ENCODE measurements around the gene CST7.

The CST7 gene

GRCh38 chr20:24964506-24964840 is 15.4 kb downstream of the CST7 start:
- H3K9me3 ChIP-seq, result no peaks in the 10 kb centered on the region
- H3K27ac ChIP-seq, result no peak overlapping the region
- no peak overlapping the region for H3K4me3 ChIP-seq
- no peaks in the 10 kb centered on the region for H3K27me3 ChIP-seq
- no peak for DNase-seq
- peaks cover 58 to 100% (median 94%) of the 10 kb centered on the region in 3 donors for H3K36me3 ChIP-seq
- no peak for TF ChIP-seq CTCF (IDR thresholded peaks at IDR 0.05)
- intact Hi-C loops (cut with DNase I; ENCODE audit: low total_unique reads), result no loop called here
- H3K4me1 ChIP-seq, result no peaks in the 10 kb centered on the region

- H3K9me3 ChIP-seq, result no peaks in the 10 kb centered on the region
- peaks cover 66 to 100% (median 94%) of the 10 kb centered on the region in 3 donors for H3K36me3 ChIP-seq
- no peak overlapping the region for H3K27ac ChIP-seq
- intact Hi-C loops (cut with DNase I; ENCODE audit: low total_unique reads), result no loop called here
- TF ChIP-seq CTCF (IDR thresholded peaks at IDR 0.05), result no peak
- H3K4me3 ChIP-seq, result no peak overlapping the region
- no peak for DNase-seq
- H3K27me3 ChIP-seq, result no peaks in the 10 kb centered on the region
- no peaks in the 10 kb centered on the region for H3K4me1 ChIP-seq
Observed at GRCh38 chr20:24965065-24965919, 16.2 kb downstream of the CST7 start.

- no peak for TF ChIP-seq CTCF (IDR thresholded peaks at IDR 0.05)
- no peaks in the 10 kb centered on the region for H3K4me1 ChIP-seq
- DNase-seq, result no peak
- H3K9me3 ChIP-seq, result no peaks in the 10 kb centered on the region
- no peak overlapping the region for H3K4me3 ChIP-seq
- intact Hi-C loops (cut with DNase I; ENCODE audit: low total_unique reads), result no loop called here
- no peak overlapping the region for H3K27ac ChIP-seq
- H3K27me3 ChIP-seq, result no peaks in the 10 kb centered on the region
- H3K36me3 ChIP-seq, result peaks cover 69 to 100% (median 95%) of the 10 kb centered on the region in 3 donors
Observed at GRCh38 chr20:24966317-24967012, 17.4 kb downstream of the CST7 start.

GRCh38 chr20:24968278-24968800 is 19.3 kb downstream of the CST7 start:
- Histone ChIP-seq H3K36me3 (peaks cover 71 to 100% (median 95%) of the 10 kb centered on the region in 3 donors), H3K27ac (no peak overlapping the region), H3K4me1 (no peaks in the 10 kb centered on the region), H3K9me3 (no peaks in the 10 kb centered on the region), H3K27me3 (no peaks in the 10 kb centered on the region), H3K4me3 (no peak overlapping the region)
- no peak for TF ChIP-seq CTCF (IDR thresholded peaks at IDR 0.05)
- DNase-seq, result peak in 1 of 2 donors; percentile 37
- intact Hi-C loops (cut with DNase I; ENCODE audit: low total_unique reads), result no loop called here

- no peak overlapping the region for H3K27ac ChIP-seq
- H3K36me3 ChIP-seq, result peaks cover 64 to 96% (median 91%) of the 10 kb centered on the region in 3 donors
- intact Hi-C loops (cut with DNase I; ENCODE audit: low total_unique reads), result no loop called here
- DNase-seq, result peak in 1 of 2 donors; percentile 42
- H3K27me3 ChIP-seq, result no peaks in the 10 kb centered on the region
- H3K9me3 ChIP-seq, result no peaks in the 10 kb centered on the region
- TF ChIP-seq CTCF (IDR thresholded peaks at IDR 0.05), result no peak
- no peak overlapping the region for H3K4me3 ChIP-seq
- no peaks in the 10 kb centered on the region for H3K4me1 ChIP-seq
Observed at GRCh38 chr20:24969186-24970029, 20.3 kb downstream of the CST7 start.

Data from tibial artery (tissue), 4 donors.